GM21786 (cell line): Measurements from ENCODE around the gene PACRG.

Experiments used
- ATAC-seq: cut with Tn5 transposase; IDR thresholded peaks from one replicate; pipeline ENCODE4 v1.9.1; 2021; ENCODE audit not compliant: unreplicated experiment

PACRG gene

DNA sequence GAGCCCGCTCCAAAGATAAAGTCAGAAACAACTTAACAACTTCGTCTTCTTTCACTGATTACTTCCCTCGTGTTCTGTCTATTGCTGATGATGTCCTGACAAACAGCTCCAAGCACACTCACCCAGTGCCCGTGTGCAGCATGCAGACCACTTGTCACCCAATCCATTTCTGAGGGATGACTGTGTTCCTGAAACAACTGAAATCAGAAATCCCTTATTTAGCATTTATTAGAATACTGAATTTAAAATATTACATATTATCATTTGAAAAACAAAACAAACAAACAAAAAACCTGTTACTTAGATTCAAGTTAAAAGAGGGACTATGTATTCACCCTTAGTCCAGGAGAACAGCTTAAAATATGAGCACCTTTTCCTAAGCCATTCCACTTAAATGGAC lies 463.0 kb downstream of the PACRG start:
- ATAC-seq, result no peak

DNA sequence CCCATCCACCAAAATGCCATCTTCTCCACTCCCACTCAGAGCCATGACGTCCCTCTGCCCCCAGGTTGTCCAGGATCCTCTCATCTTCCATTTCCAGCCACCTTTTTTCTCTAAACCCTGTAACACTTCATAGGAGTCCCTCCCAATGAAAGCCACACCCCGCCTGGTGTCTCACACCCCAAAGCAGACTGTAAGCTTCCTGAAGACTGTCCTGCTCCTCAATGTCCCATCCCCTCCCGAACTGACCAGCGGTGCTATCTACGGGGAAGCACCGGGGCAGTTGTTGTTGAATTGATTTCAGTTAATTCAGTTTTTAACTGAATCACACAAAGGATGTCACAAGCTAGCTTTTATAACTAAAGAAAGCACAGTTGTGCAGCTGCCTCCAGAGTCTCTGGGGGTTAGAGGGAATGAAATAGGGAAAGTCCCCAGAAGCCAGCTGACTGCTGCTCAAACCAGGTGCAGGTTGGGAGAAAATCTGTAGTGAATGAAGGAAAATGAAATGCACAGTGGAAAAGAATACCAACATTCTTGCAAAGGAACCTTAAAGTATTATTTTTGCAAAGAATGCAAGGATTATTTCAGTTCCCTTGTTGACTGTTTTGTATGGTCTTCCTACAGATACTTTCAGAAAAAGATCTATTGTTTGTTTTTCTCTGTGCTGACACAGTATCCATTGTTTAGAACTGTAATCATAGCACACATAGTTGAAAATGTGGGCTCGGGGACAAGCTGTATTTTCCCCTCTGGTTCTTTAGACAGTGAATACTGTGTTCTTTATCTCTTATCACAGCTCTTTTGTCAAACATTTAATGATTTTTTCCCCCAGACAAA lies 464.1 kb downstream of the PACRG start:
- ATAC-seq, result no peak

DNA sequence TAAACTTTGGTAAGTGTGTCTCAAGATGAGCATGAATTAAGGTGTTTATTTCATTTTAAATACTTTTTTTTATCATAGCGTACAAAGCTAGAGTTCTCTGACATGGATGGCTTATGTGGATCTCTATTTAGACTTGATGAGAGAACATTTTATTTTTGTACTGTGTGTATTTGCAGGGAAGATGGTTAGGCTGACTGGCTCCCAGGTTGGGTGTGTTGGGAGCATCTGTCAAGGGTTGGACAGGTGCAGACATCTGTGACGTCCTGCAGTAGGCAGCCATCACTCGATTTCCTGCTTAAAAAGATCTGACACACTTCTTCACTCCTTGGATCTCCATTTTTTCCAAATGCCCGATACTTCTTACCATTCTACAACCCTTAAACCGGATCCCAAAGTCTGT lies 464.8 kb downstream of the PACRG start:
- no peak for ATAC-seq

DNA sequence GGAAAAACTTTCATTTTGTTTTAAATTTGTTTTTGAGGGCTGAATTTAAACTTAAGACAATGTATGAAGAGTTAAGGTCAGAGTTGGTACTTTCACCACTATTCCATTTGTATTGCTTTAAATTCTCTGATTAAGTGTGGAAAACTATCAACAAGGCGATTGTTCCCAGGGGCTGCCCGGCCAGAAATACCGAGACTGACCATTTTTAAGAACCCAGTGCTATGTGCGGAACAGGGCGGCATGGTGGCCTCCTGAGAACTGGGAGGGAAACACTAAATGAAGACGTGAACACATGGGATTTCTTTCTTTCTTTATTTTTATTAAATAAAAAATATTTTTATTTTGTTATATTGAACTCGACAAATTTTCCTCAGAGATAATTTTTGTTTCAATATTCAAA lies 465.6 kb downstream of the PACRG start:
- no peak for ATAC-seq

DNA sequence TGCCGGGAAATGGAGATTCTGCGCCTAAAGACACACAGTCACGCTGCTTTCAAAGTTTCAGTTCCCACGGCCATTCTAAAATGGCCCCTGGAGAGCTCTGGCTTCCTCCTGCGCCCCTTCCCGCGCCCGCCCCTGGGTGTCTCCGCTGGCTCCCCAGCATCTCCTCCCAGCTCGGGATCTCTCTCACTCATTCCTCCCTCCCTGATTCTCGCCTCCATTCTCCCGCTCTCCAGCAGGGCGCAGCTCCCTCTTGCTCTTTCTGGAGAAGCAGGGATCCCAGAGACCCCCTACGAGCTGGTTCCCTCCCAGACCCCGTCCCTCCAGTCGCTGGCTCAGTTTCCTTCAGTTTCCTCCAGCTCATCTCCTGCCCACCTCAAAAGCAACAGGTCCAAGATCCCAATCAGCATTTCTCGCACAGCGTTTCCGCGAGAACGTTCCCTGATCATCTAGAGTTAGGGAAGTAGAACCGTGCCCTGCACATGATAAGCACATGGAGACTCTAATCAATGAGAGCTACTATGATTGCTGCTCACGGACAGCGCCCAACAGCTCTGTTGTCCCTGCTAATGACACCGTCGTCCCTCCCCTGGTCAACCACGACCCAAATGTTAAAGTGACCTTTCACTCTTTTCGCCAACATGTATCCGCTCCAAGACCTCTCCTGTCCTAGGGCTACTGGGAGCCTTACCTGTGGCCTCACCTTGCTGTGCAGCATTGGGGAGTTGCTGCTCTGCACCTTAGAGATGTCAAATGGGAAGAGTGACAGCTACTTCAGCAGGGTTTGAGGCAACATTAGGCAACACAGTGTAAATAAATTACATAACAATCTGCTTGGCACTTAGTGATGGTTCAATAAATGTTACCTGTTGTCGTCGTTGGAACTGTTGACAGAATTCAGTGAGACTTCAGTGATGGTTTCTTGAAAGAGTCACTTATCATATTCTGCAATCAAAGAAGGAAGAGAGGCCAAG lies 468.2 kb downstream of the PACRG start:
- no peak for ATAC-seq

DNA sequence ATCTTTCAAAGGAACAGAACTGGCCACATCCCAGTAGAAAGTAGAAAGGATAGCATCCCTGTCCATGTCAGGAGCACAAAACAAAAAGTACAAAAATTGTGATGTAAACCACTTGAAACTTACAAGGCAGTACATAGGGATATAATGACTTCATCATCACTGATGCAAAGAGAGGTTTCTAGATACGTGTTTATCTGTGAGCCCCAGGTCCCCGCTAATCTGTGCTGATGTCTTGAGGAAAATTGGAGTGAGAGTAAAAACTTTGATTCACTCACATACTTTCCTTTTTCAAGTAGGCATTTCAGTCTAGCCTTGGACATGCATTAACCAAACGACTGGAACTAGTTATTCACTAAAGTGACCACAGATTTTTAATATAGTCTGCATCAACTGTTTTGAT lies 470.1 kb downstream of the PACRG start:
- ATAC-seq, result no peak

DNA sequence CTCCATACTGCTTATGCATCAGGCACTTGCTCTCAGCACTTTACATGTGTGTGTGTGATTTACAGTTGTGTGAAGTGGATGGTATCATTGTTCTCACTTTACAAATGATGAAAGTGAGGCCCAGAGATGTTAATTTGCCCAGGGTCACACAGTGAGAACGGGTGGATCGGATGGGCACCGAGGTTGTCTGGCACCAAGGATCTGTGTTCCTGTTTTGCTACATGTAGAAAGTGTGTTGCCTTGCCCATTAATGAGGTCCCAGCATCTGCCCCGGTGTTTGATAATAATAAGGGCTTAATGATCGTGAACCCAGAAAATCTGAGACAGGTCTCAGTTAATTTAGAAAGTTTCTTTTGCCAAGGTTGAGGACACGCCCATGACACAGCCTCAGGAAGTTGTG lies 470.6 kb downstream of the PACRG start:
- ATAC-seq, result no peak

DNA sequence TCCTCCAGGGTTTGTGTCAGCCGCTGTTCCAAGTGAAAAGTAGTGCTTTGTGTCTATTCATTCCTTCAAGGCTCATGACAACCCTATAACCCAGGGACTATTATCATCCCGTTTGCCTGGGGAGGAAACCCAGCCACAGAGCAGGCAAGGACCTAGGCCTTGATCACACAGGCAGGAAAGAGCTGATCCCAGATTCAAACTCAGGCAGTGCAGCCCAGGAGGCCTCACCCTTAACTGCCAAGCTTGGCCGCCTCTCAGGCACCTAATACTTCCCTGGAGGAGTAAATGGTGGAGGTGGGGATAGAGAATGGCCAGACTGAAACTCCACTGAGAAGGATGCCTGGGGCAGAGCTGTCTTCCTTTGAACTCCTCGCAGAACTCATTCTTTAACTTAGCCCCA lies 471.6 kb downstream of the PACRG start:
- no peak for ATAC-seq

DNA sequence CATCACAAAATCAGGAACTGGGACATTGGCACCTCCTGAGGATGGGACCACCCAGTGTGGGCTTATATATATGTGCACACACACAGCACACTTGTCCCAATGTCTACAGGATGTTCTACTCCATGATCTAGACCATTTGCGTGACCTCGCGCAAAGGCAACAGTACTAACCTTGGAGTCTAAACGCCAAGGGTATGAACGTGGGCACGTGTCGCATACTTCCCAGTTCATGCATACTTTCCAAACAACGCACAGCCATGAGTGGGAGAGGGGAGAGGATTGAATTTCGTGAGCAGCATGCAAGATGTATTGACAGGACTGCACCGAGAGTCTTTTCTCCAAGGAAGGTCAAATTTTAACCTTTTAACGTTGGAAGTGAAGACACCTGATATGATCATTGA lies 472.5 kb downstream of the PACRG start:
- ATAC-seq, result no peak

DNA sequence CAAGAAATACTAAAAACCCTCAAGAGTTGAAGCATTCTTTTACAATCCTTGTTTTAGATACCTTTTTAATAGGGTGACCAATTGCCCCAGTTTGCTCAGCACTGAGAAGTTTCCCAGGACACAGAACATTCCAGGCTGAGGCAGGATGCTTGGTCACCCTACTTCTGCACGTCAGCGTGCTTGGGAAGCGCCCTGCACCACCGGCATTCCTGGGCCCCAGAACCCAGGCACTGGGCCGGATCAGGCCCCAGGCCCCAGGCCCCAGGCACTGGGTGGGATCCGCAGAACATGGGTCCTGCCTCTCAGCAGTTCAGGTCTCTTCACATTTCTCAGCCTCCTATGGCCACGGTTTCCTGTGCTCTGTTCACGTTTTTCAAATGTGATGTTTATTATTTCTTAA lies 472.9 kb downstream of the PACRG start:
- no peak for ATAC-seq

DNA sequence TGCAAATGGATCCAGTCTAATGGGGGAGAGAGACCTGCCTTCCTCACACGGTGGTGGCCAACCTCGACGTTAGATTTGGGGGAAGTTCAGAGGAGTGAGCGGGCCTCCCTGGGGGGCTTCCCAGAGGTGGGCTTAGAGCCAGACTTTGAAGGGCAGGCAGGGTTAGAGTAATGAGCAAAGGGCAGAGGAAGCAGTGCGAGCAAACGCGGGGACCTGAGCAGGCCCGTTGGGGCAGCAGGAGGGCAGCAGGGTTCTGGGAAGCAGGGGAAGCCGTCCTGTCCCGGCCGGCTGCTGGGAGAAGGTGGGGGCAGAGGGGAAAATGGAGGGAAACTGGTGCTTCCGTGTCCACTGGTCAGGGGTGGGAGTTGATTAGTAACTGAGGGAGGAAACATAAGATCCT lies 474.1 kb downstream of the PACRG start:
- ATAC-seq, result no peak

DNA sequence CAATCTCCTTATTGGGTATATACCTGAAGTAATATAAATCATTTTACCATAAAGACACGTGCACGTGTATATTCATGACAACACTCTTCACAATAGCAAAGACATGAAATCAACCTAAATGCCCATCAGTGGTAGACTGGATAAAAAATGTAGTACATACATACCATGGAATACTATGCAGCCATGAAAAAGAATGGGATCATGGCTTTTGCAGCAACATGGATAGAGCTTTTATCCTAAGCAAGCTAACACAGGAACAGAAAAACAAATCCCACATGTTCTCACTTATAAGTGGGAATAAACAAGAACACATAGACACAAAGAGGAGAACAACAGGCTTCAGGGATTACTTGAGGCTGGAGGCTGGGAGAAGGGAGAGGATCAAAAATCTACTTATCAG lies 478.4 kb downstream of the PACRG start:
- ATAC-seq, result no peak

DNA sequence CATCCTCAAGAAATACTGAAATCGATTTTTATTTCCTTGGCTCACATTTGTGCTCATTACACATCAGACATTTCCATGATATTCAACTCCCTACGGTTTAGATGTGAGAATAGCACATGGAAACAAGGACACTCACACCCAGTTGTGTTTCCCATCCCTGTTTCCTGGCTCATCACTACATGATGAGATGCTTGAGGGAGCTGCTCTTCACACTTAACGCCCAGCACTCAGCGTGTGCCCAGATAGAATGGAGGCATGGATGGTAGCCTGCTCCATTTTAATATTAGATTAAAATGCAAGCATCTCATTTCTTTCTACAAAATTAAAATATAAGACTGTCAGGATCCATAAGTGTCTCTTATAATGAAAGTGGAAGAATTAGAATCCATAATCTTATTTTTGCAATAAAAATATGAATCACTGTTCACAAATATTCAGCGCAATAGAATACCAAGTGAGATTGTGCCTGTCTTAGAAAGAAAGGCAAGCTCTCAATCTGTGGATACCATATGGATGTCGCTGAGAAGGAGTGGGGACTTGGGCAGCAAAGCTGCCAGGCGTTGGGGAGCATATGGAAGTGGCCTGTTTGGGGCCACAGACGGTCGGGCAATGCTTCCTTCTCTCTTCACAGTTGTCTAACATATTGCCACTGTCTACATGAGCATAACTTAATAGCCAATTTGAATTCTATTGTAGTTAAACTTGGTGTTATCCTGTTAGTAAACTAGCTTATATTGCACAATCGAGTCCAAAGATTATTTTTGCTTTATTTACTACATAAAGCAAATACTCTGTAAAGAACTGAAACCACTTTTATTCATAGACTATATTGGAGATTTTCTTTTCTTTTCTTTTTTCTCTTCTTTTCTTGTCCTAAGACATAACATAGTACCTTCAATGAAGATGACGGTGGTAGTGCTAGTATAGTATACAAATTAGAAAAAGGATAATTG lies 479.9 kb downstream of the PACRG start:
- no peak for ATAC-seq

DNA sequence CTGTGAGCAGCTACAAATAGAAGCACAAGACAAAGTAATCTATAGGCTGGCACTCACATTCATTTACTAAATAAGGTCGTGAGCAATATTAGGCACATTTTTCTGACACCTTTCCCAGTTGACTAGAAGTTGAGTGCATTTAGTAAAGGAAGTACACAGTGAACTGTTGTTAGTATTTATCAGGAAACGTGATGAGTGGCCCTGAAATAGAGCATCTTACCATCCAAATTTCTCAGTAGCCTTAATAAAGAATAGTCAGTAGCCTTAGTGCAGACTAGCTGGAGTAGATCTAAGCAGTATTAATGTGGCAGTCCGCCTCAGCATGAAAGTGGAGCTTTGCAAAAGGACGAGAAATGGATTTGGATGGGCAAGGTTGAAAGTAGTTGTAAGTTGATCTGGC lies 481.2 kb downstream of the PACRG start:
- no peak for ATAC-seq

DNA sequence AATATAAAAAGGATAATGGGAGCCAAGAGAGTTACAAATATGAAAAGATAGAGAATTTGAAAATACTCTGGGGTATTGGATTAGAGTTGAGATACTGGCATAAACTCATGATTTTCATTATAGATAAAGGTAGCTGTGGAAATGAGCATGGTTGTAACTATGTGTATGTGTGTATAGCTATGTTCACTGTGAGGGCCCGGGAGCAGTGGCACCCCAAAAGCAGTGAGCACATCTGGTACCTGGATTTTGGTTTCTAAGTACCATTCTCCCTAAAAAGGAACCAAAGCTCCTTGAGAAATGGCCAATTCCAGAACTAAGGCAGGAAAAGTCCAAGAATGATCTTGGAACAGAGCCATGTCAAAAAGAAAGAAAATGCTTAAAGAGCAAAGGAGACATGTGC lies 484.3 kb downstream of the PACRG start:
- ATAC-seq, result no peak

DNA sequence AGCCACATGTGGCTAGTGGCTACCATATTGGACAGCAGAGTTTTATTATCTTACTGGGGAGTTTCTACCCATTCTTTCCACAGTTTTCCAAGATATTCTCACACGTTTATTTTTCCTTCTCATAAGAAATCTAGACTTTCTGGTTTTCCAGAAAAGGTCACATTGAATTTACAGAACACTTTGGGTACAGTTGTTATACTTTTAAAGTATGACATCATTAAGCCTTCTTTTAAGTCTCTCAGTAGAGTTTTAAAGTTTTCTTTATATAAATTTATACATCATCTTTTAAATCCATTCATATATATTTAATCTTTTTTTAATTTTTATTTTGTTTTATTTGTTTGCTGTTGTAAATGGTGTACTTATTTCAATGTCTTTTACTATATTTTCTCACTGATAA lies 486.5 kb downstream of the PACRG start:
- ATAC-seq, result no peak

DNA sequence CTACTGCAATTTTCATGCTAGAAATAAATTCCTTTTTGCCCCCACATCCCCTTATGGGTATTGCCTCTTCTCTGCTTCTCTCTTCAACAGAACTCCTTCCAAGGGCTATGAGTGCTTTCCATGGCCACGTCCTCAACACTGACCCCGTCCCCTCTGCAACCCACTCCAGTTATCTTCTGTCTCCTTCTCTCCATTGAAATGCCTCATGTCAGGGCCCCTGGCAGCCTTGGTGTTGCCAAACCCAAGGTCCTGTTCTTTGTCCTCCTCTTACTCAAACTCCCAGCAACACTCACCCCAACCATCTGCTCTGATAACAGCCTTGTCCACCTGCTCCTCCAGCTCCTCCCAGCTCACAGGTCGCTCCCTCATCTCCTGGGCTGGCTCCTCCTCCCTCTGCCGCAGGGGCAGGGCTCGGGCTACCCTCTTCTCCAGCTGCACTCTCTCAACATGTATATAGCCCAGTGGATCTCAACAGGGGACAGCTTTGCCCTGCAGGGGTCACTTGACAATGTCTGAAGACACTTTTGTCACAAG lies 490.7 kb downstream of the PACRG start:
- no peak for ATAC-seq

DNA sequence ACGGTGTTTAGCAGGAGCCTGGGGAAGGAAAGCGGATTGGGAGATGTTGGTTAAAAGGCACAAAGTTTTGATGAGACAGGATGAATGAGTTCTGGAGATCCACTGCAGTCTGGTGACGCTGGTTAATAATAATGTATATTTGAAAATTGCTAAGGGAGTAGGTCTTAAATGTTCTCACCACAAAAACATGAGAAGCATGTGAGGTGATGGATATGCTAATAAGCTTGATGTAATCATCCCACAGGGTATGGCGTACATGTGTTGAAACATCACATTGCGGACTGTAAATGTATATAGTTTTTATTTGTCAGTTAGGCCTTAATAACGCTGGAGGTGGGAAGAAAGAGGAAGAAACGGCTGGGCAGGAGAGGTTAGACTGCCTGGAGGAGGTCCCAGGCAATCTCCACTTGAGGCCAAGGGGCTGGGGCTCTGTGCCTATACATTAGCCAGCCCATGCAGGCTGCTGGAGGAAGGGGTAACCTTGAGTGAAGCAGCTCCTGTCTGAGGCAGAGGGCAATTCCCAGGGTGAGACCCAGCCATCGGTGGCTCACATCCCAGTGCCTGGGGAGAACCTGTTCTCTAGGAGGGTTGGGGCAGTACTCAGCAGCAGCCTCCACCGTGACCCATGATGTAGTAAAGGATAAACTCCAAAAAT lies 498.5 kb downstream of the PACRG start:
- no peak for ATAC-seq

DNA sequence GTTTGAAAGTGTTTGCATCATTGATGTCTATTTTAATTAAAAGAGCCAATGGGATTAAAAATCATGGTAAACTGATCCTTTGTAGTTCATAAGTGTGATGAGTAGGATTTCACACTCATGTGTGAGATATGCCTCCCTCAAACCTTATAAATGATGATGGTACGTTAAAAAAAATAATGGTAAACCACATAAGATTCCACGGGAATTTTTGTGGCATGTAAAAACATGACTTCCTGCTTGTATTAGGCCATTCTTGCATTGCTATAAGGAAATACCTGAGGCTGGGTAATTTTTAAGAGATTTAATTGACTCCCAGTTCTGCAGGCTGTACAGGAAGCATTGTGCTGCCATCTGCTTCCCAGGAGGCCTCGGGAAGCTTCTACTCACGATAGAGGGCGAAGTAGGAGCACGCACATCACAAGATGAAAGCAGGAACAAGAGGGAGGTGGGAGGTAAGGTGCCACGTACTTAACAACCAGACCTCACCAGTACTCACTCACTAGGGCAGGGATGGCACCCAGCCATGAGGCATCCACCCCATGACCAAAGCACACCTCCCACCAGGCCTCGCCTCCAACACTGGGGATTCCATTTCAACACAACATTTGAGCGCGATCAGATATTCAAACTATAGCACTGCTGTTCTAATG lies 499.2 kb downstream of the PACRG start:
- ATAC-seq, result no peak

DNA sequence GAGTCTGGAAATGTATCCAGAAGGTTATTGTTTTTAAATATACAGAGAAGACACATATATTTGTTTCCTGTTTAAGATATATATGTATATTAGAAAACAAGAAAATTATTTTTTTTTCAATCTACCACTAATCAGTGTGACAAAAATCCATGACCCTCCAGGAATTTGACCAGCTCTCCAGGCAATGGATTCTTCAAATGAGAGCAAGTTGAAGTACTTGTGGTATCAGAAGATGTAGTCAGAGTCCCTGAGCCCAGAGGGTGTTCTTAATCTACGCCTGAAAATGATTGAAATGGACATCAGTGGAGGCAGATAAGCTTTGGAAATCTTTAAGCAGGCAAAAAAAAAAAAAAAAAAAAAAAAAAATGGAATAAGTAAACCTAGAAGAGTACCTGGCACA lies 500.3 kb downstream of the PACRG start:
- no peak for ATAC-seq
